Measurements from ENCODE around the gene PRND. TPM values are rescaled to one million over a fixed set of nuclear protein-coding genes. Genes with fewer than 3 reads are reported as not detected.

The PRND gene
- total RNA-seq, 1 experiment from 2014 or later, result 0.04 TPM

DNA sequence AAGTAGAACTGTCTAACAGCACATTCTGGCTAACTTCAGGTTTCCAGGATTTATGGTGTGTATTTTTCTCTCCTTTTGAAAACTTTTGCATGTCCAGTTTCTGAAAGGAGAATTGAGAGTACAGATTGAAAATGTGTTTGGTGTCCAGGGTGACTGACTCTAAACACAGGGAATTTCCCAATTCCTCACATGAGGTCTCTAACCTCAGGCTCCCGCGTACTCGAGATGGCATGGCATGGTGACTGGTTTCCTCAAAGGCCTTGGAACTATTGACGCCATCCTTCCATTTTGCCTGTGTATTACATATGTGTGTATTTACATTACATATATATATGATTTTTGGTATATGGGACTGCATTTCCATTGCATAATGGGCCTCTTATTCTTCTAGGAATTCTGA is 52.5 kb downstream of the PRND start:
- Histone ChIP-seq H3K18ac (ENCODE audit: insufficient read length, low read depth, low read length) (no peak overlapping the region), H2BK15ac (ENCODE audit: low read depth, low read length) (no peak overlapping the region), H3K9ac (ENCODE audit: extremely low read depth, insufficient read length, low read length) (no peak overlapping the region), H2AK5ac (ENCODE audit: insufficient read length, low read length) (no peak overlapping the region), H3K4me1 (ENCODE audit: insufficient read depth, low read length) (no peaks in the 10 kb centered on the region), H2BK20ac (ENCODE audit: low read depth, low read length, poor library complexity, severe bottlenecking) (no peak overlapping the region), H3K23me2 (ENCODE audit: insufficient read length, low read depth, low read length, poor library complexity, severe bottlenecking) (no peaks in the 10 kb centered on the region), H4K8ac (replicated peaks; ENCODE audit: insufficient read length, low read depth, low read length) (no peak overlapping the region), H4K20me1 (ENCODE audit: control insufficient read depth, insufficient read depth, insufficient read length) (no peaks in the 10 kb centered on the region), H3K27me3 (ENCODE audit: insufficient read depth, low read length) (no peaks in the 10 kb centered on the region), H3K79me1 (ENCODE audit: insufficient read depth, low read depth, low read length, poor library complexity, severe bottlenecking) (no peaks in the 10 kb centered on the region), H3K27ac (ENCODE audit: insufficient read length, low read depth, low read length) (no peak overlapping the region), H4K91ac (ENCODE audit: insufficient read length, low read depth, low read length) (no peak overlapping the region), H3K4me2 (ENCODE audit: insufficient read depth, insufficient read length, low read length) (no peak overlapping the region), H3K79me2 (ENCODE audit: insufficient read depth, low read length) (no peaks in the 10 kb centered on the region), H3K9me3 (ENCODE audit: control insufficient read depth, low read depth, low read length) (peaks cover 11% of the 10 kb centered on the region), H2AFZ (ENCODE audit: low read length) (no peak overlapping the region), H3K4ac (ENCODE audit: low read depth, low read length) (no peak overlapping the region), H3T11ph (ENCODE audit: low read length) (no peak overlapping the region), H4K5ac (ENCODE audit: insufficient read length, low read depth, low read length) (no peak overlapping the region), H3K23ac (ENCODE audit: insufficient read length, low read depth, low read length) (no peak overlapping the region), H3K14ac (ENCODE audit: insufficient read depth, low read length) (no peak overlapping the region), H3K56ac (ENCODE audit: insufficient read length, low read depth, low read length) (no peak overlapping the region), H2BK5ac (ENCODE audit: insufficient read length, low read length) (no peak overlapping the region), H2BK120ac (ENCODE audit: low read depth, low read length, poor library complexity, severe bottlenecking) (no peak overlapping the region), H2BK12ac (ENCODE audit: insufficient read length, low read depth, low read length) (no peak overlapping the region)
- peaks cover 1% of the 10 kb centered on the region; the same call in 1 of the 2 replicates for H3K27me3 Mint-ChIP-seq (ENCODE audit: low read depth)
- peaks cover 0 to 17% (median 6%) of the 10 kb centered on the region in 3 experiments; a peak in 6 of 7 replicates for H3K36me3 Mint-ChIP-seq (ENCODE audit: insufficient read depth in 1 of 3, low read depth in 3 of 3)
- WGBS (ENCODE audit: extremely low coverage, insufficient read length, low lambda C conversion rate), result no CpG with 5 or more reads among the region's 4 CpGs
- no peak overlapping the region for H3K4me3 Mint-ChIP-seq
- TF ChIP-seq, protein P1, sequence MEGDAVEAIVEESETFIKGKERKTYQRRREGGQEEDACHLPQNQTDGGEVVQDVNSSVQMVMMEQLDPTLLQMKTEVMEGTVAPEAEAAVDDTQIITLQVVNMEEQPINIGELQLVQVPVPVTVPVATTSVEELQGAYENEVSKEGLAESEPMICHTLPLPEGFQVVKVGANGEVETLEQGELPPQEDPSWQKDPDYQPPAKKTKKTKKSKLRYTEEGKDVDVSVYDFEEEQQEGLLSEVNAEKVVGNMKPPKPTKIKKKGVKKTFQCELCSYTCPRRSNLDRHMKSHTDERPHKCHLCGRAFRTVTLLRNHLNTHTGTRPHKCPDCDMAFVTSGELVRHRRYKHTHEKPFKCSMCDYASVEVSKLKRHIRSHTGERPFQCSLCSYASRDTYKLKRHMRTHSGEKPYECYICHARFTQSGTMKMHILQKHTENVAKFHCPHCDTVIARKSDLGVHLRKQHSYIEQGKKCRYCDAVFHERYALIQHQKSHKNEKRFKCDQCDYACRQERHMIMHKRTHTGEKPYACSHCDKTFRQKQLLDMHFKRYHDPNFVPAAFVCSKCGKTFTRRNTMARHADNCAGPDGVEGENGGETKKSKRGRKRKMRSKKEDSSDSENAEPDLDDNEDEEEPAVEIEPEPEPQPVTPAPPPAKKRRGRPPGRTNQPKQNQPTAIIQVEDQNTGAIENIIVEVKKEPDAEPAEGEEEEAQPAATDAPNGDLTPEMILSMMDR (conservative IDR thresholded peaks at IDR 0.05), result no peak
- H3K4me1 Mint-ChIP-seq, result no peaks in the 10 kb centered on the region
- H3K9me3 Mint-ChIP-seq, result peaks cover 18 to 21% of the 10 kb centered on the region in 2 experiments
- no peak overlapping the region for H3K27ac Mint-ChIP-seq
- DNase-seq, result no peak
